ENCODE data around the gene DGAT2L6. TPM values are rescaled to one million over a fixed set of nuclear protein-coding genes. Genes with fewer than 3 reads are reported as not detected.

Gene DGAT2L6
- total and polyA plus RNA-seq, 10 of the 15 experiments (the other 5 are each of a cell fraction or from before 2014, with no cell fraction given): 0.08 to 0.58 (median 0.31) TPM; not detected in 3

- no peaks in the 10 kb centered on the region for H3K9me3 ChIP-seq (replicated peaks; ENCODE audit: control insufficient read depth, insufficient read depth, low read length)
- H3K9ac ChIP-seq (ENCODE audit: control insufficient read depth, insufficient read depth, low read length): no peak overlapping the region
- no peaks in the 10 kb centered on the region for H3K27me3 ChIP-seq (replicated peaks in 1 of 2; ENCODE audit: control insufficient read depth in 2 of 2, insufficient read depth in 2 of 2, low read length in 1 of 2)
- ATAC-seq: no peak
- ChIA-PET POLR2A (no interaction called here), CTCF (interaction anchor here (0.8 to 1.2 kb wide), 2 partner anchors 29 to 31 kb away, joined by 3 to 4 read pairs; no protein-coding TSS in a partner anchor), RAD21 (ENCODE audit: unreplicated experiment) (interaction anchor here (1.7 to 1.8 kb wide), 2 partner anchors 11 to 35 kb away, joined by 3 to 4 read pairs; partner anchors contain the start of gene IGBP1), SMC1A (ENCODE audit: uncharacterized antibody, unreplicated experiment) (interaction anchor here (1.2 kb wide), 1 partner anchor 8 kb away, joined by 4 read pairs; no protein-coding TSS in a partner anchor)
- no peak overlapping the region for H2AFZ ChIP-seq (ENCODE audit: control insufficient read depth, low read depth, low read length)
- H3K27ac ChIP-seq (ENCODE audit: control insufficient read depth, insufficient read depth): no peak overlapping the region
- peaks cover 3 to 4% of the 10 kb centered on the region in 2 experiments for H3K36me3 ChIP-seq (ENCODE audit: control insufficient read depth in 2 of 2, insufficient read depth in 2 of 2, low read length in 1 of 2)
- no peaks in the 10 kb centered on the region for H4K20me1 ChIP-seq (ENCODE audit: control insufficient read depth, insufficient read depth)
- BruUV-seq (replicated peaks): no TSS peak
- H3K79me2 ChIP-seq (ENCODE audit: control insufficient read depth, insufficient read depth, low read length): no peaks in the 10 kb centered on the region
- H3K4me3 ChIP-seq: no peak overlapping the region
- no peak for FAIRE-seq
- in situ Hi-C loops (cut with MboI): no loop called here
- H3K4me1 ChIP-seq (ENCODE audit: control insufficient read depth, insufficient read depth, low read length): no peaks in the 10 kb centered on the region
- intact Hi-C loops (cut with micrococcal nuclease; ENCODE audit: unreplicated experiment): no loop called here
- 57% methylated on average over 11 of the region's 11 CpGs for WGBS (ENCODE audit: insufficient coverage, insufficient replicate concordance, low lambda C conversion rate, missing lambda C conversion rate)
- DNase-seq (ENCODE audit: low read depth, low spot score): no peak
- no peak overlapping the region for H3K4me2 ChIP-seq (ENCODE audit: control insufficient read depth, insufficient read depth)
- TF ChIP-seq CTCF (IDR thresholded peaks at IDR 0.05 in 2 of 3, conservative IDR thresholded peaks at IDR 0.05 in 1 of 3; ENCODE audit: control insufficient read depth in 2 of 3, extremely low read depth in 1 of 3, insufficient read depth in 1 of 3, low read depth in 3 of 3, low read length in 3 of 3) (no peak), ATF7 (IDR thresholded peaks at IDR 0.05; ENCODE audit: low read depth) (no peak), KLF5 (IDR thresholded peaks at IDR 0.05; ENCODE audit: partially characterized antibody) (no peak), SP1 (IDR thresholded peaks at IDR 0.05; ENCODE audit: low read depth, low read length) (no peak), NFYB (IDR thresholded peaks at IDR 0.05; ENCODE audit: insufficient read depth, low read depth, low read length) (no peak), STAT1 (conservative IDR thresholded peaks at IDR 0.05) (no peak), PBX3 (IDR thresholded peaks at IDR 0.05; ENCODE audit: insufficient replicate concordance, low read depth, low read length) (no peak), TCF3 (IDR thresholded peaks at IDR 0.05; ENCODE audit: borderline replicate concordance, insufficient read depth, low read depth, low read length) (no peak), NRF1 (conservative IDR thresholded peaks at IDR 0.05; ENCODE audit: low read depth, low read length) (no peak), REST (IDR thresholded peaks at IDR 0.05; ENCODE audit: low read depth, low read length) (no peak), ZBTB11 (CRISPR knock-in tag; IDR thresholded peaks at IDR 0.05) (no peak)
These were observed 8.8 kb upstream of the DGAT2L6 start for GRCh38 chrX:70168238-70169188.

Data from GM12878 (cell line).